Activated CD8-positive, alpha-beta memory T cell treated with anti-CD3 and anti-CD28 coated beads for 1 hour (primary cell): ENCODE results near the gene FKBP7.
"Not testable (repeated sequence)": the region's sequence is repeated elsewhere in the genome, so short reads cannot be mapped to it uniquely, and the experiment has no call there.

Experiments
- DNase-seq, 2 donors: peaks; one replicate each; pipeline ENCODE4 v3.0.0-alpha.2; 2020; ENCODE audit warnings: low read depth in 1 of 2; ENCODE audit errors: extremely low read depth in 1 of 2

FKBP7 gene

GRCh38 chr2:178450524-178450773 is 28.0 kb downstream of the FKBP7 start:
- peak in 1 of 2 donors; percentile 45 for DNase-seq

- no peak for DNase-seq
Observed at GRCh38 chr2:178449700-178450523, 28.5 kb downstream of the FKBP7 start.

- DNase-seq = no peak
Observed at GRCh38 chr2:178448968-178449661, 29.3 kb downstream of the FKBP7 start.

DNA sequence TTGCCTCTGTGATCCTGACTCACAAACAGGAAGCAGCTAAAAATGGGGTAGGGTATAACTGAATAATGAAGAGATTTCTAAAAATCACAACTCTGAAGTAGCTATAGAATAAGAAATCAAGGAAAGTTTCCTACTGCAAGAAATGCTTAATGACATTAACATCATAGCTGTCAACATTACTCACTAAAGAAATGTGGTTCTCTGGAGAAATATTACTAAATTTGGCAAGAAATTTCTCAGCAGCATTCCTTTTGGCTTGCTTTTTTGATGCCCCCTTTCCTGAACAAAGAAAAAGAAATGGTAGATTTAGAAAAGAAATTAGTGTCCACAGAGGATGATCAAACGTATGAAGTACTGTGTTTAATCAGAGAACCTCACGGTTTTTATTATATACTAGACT is 37.0 kb downstream of the FKBP7 start:
- DNase-seq = no peak

DNA sequence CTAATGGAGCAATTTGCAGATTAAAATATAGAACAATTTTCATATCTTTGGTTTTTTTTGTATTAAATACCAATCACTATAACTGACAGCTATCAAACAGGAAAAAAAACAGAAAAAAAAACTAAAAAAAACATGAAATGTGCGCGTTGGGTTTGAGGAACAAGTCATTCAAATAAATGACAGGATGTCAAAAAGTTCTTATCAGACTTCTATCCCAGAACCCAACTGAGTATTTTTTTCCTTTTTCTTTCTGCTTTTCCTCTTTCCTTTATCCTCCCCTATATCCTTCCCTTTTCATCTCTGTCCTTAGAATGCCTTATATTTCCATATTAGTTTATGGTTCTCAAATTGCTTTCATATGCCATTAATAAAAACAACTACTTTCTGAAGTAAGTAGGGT is 41.7 kb downstream of the FKBP7 start:
- no peak for DNase-seq

DNA sequence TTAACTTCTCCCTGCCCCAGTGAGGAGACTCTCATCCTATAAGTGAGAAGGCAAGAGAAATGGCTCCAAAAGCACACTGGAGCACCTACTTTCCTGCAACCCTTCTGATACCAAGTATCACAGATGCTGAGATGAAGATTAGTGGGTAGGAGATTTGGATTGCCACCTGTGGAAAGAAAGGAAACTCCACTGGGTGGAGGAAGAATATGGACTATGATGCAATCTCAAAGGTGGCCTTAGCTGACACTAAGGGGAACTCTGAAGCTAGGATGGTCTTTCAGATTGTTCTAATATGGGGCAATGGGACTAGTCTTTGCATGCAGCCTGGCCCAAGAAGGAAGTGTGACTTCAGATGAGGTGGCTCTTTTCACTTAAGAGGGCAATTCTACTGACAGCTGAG is 49.1 kb downstream of the FKBP7 start:
- no peak for DNase-seq

- no peak for DNase-seq
Observed at GRCh38 chr2:178428396-178428806, 50.0 kb downstream of the FKBP7 start.

DNA sequence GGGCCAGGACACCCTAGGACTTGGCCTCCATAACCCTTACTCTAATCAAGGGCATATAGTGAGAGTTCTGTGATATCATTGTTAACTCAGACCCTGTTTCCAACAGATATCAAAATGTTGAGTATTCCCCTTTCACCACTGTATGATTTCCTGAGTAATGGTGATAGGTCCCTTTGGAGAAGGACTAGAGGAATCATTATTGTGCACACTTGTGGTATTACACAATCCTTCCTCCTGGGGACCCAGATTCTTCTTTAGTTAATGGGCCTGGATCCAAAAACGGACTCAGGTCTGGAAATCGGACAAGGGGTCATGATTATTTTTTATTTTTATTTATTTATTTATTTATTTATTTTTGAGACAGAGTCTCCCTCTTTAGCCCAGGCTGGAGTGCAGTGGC is 50.9 kb downstream of the FKBP7 start:
- DNase-seq = no peak

DNA sequence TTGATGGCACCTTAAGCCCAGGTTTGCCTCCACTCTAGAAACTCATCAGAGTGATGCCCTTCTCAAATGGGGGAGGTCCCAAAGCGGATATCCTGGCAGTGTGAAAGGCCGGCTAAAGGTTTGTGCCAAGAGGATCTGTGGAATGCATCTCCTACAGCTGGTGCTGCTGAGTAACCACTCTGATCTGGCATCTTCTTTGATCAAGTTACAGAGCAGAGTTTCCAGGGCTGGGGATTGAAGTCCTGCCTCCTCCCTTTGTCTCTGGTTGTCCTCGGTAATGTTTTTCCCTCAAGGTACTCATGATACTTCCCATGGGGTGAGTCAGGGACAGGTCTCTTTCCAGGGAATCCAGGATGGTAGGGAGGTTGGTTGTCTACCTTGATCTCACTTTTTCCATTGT is 52.0 kb downstream of the FKBP7 start:
- no peak for DNase-seq

DNA sequence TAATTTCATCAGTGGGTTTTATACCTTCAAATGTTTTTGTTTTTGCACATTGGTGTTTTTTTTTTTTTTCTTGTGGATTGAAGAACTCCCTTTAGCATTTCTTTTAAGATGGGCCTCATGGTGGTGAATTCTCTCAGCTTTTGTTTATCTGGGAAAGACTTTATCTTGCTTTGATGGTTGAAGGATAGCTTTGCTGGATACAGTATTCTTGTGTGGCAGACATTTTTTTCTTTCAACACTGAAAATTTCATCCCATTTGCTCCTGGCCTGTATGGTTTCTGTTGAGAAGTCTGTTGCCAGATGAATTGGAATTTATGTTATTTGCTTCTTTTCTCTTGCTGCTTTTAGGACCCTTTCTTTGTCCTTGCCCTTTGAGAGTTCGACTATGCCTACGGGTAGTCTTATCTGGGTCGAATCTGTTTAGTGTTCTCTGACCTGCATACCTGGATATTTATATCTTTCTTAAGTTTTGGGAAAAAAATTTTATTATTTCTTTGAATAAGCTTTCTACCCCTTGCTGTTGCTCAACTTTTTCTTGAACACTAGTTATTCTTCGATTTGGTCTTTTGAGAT is 53.1 kb downstream of the FKBP7 start:
- DNase-seq = no peak

GRCh38 chr2:178423746-178424145 is 54.7 kb downstream of the FKBP7 start:
- not testable (repeated sequence) for DNase-seq

DNA sequence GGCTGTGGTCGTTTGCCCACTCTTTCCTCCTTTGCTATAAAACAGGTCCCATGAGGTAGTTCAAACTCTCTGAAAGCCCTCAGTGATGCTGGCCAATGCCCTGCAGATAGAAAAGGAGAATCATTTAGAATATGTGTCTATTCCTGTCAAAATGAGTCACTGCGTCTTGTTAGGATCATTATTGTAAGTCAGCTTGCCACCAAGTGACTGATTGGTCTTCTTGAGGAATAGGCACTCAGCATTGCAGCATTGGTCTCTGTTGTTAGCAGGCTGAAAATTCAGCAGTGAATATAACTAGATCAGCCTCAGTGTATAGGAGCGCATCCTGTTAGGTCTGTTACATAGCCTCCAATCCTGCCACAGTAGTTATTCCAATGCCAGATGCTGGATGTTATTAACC is 56.3 kb downstream of the FKBP7 start:
- no peak for DNase-seq

GRCh38 chr2:178420463-178420999 is 57.9 kb downstream of the FKBP7 start:
- DNase-seq = no peak

GRCh38 chr2:178419123-178419522 is 59.3 kb downstream of the FKBP7 start:
- DNase-seq = no peak

GRCh38 chr2:178418426-178418825 is 60.0 kb downstream of the FKBP7 start:
- DNase-seq = no peak

DNA sequence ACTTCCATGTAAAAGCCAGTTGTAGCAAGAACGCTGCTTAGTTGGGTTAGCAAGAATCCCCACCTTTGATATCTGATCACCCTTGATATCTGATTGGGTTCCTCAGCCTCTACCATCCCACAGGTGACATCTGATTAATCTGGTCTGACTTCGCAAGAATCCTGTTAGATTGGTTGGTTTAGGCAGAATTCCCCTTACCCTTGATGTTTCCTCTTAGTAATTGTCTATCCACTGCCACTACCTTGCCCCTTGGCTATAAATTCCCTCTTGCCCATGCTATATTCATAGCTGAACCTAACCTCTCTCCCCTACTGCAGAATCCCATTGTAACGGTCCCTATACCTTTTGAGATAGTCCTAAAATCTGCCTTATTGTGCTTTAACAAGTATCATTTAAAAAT is 60.5 kb downstream of the FKBP7 start:
- no peak for DNase-seq

- DNase-seq = no peak
Observed at GRCh38 chr2:178415979-178416378, 62.4 kb downstream of the FKBP7 start.

- peak; percentile 45 to 50 for DNase-seq
Observed at GRCh38 chr2:178414266-178415247, 63.8 kb downstream of the FKBP7 start.
